Keratinocyte (primary cell): ENCODE measurements around the gene ATP6V1A.

Experiments used
- CTCF ChIP-seq, 3 experiments: IDR thresholded peaks in 1 of 3; conservative IDR thresholded peaks in 1 of 3; optimal IDR thresholded peaks in 1 of 3; 2 replicates in 2 of 3; 3 replicates in 1 of 3; pipeline versions ENCODE3 to v1.5.1; 2011; ENCODE audit warnings: low read length in 3 of 3, mild to moderate bottlenecking in 3 of 3, moderate library complexity in 2 of 3, control low read depth in 1 of 3, inconsistent platforms in 1 of 3; ENCODE audit not compliant: insufficient read depth in 2 of 3; ENCODE audit errors: extremely low read depth in 1 of 3
- EZH2 ChIP-seq: IDR thresholded peaks from one replicate; pipeline ENCODE4 v1.6.1; 2012; ENCODE audit warnings: inconsistent platforms, mild to moderate bottlenecking, low read length, moderate library complexity

GRCh38 chr3:113805249-113805648, 58.4 kb downstream of the ATP6V1A start:
- TF ChIP-seq CTCF (optimal IDR thresholded peaks at IDR 0.05 in 1 of 3, IDR thresholded peaks at IDR 0.05 in 1 of 3, conservative IDR thresholded peaks at IDR 0.05 in 1 of 3; ENCODE audit: extremely low read depth in 1 of 3, insufficient read depth in 2 of 3, low read length in 3 of 3) (no peak), EZH2 (no peak)
